HG02870 (cell line): ENCODE measurements around the gene CHTF18.
"Not testable (repeated sequence)": the region's sequence is repeated elsewhere in the genome, so short reads cannot be mapped to it uniquely, and the experiment has no call there.

Source experiments
- ATAC-seq: cut with Tn5 transposase; IDR thresholded peaks from one replicate; pipeline ENCODE4 v1.9.1; 2021; ENCODE audit warnings: mild to moderate bottlenecking, moderate library complexity; ENCODE audit not compliant: unreplicated experiment

Gene CHTF18

DNA sequence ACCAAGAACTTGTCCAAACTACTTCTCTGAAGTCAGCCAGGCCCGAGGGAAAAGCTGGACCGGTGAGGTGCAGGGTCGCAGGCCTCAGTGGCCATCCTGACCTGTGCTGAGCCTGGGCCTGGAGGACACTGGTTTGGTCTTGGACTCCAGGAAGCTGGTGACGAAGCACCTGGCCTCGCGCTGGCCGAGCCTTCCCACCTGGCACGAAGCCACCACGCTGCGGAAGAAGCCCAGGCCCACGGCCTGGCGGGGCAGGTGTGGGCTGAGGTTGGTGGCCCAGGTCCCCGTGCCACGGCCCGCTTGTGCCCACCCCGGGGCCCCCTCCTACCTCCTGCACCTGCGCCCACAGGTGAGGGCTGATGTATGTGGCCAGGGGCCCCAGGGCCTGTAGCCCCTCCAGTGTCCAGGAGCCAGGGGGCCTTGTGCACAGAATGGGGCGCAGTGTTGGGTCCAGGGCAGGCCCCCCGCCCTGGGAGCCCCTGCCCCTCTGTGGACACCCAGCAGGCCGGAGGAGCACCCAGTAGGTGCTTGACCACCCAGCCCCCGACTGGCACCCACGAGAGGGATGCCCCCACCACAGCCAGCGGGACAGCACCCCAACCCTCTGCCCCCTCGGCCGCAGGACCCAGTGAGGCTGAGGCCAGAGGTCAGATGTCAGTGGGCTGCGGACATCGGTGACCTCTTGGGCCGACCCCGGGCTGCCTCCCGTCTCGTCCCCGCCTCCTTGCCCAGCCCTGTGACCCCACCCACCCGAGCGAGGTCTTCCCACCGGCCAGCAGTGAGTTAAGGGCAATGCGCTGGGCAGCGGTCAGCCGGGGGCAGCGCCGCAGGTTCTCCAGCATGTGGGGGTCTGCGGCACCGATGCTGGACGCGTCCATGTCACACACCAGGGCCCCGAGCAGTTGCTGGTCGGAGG, 14.1 kb upstream of the CHTF18 start:
- no peak for ATAC-seq

DNA sequence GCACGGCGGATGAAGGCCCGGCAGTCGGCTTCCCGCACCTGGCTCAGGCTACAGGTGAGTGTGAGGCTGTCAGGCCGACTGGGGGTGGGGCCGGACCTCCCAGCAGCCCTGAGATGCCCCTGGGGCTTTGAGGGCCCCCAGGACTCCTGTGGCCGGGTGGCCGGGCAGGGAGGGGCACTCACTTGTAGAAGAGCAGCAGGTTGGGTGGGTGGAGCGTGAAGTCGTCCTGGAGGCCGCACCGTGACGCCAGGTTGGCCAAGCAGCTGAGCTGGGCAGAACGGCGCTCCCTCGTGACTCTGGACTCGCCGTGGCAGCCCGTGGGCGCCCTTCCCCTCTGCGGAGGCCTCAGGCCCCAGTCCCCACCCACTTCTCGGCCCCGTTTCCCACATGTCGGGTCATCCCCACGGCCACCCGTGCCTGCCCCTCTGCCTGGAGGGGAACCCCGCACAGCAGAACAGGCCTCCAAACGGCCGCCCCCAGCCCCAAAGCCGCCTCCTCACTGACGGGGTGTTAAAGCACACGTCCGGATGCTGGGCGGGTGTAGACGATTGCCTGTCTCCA, 13.1 kb upstream of the CHTF18 start:
- ATAC-seq = no peak

DNA sequence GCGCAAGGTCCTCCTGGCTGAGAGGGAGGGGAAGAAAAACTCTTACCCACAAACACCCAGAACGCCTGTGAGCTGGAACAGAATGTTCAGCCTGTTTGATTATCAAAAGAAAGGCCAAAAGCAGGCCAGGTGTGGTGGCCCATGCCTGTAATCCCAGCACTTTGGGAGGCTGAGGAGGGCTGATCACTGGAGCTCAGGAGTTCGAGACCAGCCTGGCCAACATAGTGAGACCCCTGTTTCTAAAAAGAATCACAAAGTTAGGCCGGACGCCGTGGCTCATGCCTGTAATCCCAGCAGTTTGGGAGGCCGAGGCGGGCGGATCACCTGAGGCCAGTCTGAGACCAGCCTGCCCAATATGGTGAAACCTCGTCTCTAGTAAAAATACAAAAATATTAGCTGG, 12.1 kb upstream of the CHTF18 start:
- not testable (repeated sequence) for ATAC-seq

- ATAC-seq = no peak
Observed at GRCh38 chr16:776824-777223, 11.6 kb upstream of the CHTF18 start.

DNA sequence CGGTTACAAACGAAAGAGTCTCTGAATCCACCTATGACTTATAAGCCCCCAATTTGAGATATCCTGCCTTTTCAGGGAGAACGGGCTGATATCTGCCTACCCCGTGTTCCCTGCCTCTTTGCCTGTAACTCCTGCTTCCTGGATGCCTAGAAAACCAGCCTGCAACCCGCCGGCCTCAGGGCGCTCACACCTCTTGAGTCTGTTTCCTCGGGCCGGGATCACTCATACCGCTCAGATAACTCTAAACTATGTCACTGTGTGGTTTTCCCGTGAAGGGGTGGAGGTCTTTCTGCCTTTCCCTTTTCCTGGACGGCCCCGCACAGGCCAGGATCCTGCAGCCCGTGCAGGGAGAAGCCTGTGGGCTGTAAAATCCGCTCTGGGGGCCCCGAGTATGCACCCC, 10.6 kb upstream of the CHTF18 start:
- no peak for ATAC-seq

DNA sequence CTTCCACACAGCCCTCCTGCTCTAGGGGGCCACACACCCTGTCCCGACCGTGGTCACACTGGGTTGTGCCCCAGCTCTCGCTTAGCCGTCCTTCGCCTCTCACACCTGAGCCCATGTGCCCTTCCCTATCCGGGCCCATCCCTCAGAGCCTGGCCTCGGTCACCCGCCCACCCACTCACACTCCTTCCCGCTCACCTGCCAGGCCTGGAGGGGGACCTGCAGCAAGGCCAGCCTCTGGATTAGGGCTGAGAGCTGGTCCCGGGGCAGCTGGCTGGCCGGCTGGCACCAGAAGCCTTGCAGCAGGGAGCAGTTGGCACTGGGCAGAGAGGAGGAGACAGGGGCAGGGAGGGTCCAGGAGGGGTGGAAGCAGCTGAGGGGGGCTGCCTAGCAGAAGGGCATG, 10.0 kb upstream of the CHTF18 start:
- no peak for ATAC-seq

- no peak for ATAC-seq
Observed at GRCh38 chr16:778909-779527, 9.4 kb upstream of the CHTF18 start.

GRCh38 chr16:779561-779960, 8.9 kb upstream of the CHTF18 start:
- ATAC-seq = no peak

DNA sequence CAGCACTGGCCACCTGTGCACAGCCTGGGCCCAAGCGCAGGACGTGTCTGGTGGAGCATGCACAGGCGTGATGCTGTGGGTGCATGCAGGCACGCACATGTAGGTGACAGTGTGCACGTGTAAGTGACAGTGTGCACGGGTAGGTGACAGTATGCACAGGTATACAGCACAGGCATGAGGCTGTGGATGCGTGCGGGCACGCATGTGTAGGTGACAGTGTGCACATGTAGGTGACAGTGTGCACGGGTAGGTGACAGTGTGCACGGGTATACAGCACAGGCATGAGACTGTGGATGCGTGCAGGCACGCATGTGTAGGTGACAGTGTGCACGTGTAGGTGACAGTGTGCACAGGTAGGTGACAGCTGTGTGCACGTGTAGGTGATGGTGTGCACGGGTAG, 8.1 kb upstream of the CHTF18 start:
- no peak for ATAC-seq

DNA sequence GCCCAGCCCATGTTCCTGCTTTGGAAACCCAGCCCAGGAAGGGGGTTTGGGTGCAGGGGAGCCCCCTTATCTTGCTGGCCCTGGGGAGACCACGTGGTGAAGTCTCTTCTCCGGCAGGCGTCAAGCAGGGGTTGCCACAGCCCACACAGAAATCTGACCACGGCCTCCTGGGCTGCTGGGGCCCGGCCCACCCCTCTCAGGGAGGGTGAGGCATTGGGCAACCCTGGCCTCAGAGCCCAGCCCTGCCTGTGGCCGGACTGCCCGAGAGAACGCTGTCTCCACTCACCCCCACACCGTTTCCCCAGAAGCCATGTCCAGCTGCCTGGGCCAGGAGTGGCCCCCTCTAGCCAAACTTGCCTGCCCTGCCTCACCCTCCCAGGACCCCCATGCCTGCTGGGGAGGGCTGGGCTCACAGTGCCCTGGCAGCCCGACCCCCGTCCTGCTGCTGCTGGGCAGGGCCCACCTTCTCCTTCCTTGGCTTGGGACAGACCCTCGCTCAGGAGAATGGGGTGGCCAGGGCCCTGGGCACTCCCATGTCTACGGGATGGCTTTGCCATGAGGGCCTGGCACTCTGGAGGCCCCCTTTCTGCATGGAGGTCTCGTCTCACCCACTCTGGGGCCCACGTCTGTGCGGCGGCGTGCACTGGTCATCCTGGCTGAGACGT, 6.9 kb upstream of the CHTF18 start:
- ATAC-seq = no peak

DNA sequence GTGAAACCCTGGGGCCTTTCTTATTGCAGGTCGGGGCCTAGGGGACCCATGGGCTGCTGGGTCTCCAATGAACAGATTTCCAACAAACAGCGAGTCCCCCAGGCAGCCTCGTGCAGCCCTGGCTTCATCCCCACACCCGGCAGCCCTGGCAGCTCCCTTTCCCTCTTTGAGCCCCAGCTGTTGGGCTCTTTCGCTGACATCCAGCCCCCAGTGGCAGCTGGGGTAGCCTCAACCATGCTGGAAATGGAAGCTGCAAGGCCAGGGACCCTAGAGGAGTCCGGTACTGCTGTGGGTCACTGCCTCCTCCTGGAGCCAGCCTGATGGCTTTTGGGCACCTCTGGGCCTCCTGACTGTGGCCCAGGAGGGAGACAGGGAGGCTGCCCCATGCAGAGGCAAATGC, 6.2 kb upstream of the CHTF18 start:
- no peak for ATAC-seq

GRCh38 chr16:782766-783403, 5.5 kb upstream of the CHTF18 start:
- no peak for ATAC-seq

DNA sequence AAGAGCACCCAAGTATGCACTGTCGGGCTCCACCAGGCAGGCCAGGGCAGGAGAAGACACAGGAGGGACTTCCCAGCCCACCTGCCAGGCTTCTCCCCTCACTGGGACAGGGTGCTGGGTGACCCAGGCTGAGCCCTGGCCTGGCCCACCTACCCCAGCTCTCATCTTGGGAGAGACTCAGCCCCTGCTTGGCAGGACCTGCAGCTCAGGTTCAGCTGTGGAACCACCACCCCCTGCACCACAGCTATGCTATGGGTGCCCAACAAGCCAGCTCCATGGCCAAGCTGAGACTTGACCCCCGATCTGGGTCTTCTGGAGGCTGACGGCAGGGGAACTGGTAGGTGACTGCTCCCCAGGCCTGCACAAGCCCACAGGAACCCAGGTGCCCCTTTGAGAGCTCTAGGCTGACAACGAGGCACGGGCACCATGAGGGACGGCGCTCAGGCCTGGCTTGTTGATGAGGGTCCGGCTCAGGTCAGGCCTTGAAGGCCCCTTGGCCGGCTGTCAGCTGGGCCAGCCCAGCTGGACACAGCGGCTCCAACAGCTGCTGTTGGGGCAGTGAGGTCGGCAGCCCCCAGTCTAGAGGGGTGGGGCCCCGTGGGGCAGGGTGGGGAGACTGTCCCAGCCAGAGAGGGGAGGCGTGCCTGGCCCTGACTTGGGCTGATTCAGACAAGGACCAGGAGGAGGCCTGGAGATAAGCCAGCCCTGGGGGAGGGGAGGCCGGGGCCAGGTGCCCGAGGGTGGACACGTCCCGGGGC, 4.8 kb upstream of the CHTF18 start:
- ATAC-seq = no peak

DNA sequence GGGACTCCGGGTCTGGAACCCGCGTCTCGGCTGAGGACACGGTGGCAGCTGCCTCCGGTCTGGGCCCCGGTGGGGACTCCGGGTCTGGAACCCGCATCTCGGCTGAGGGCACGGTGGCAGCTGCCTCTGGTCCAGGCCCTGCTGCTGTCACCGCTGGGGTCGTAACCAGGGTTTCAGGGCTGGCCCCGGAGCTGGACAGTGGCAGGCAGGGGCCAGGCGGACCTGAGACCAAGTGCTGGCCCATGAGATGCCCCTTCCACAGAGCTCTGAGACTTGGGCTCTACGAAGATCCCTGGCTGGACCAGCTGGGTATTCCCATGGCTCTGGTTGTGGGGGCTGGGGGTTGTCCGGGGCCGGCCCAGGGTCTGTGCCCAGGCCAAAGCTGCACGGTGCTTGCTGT, 4.0 kb upstream of the CHTF18 start:
- ATAC-seq = no peak

- no peak for ATAC-seq
Observed at GRCh38 chr16:785563-786535, 2.6 kb upstream of the CHTF18 start.

GRCh38 chr16:787321-787966, 976 bp upstream of the CHTF18 start:
- no peak for ATAC-seq

DNA sequence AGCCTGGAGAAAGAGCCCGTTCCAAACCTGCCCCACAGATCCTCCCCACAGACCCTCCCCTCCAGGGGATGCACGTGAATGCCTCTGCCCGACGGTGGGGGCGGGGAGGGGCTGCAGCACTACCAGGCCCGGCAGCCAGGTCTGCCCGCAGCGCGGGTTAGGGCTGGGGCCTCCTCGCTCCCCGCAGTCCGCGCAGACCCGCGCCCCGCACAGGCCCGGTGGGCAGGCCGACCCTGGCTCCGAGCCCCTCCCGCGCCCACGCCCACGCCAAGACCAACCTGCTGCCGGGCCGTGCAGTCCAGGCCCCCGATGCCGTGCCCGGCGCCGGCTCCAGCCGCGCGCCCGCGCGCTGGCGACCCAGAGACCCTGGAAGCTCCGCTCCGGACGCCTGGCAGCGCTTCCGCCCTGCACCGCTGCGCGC, 432 bp upstream of the CHTF18 start, which contains the start of gene RPUSD1:
TSS of gene RPUSD1 (minus strand) at position 404 of the 421 bp plus-strand sequence. CDS start 644 bp downstream, outside the sequence.
- no peak for ATAC-seq

DNA sequence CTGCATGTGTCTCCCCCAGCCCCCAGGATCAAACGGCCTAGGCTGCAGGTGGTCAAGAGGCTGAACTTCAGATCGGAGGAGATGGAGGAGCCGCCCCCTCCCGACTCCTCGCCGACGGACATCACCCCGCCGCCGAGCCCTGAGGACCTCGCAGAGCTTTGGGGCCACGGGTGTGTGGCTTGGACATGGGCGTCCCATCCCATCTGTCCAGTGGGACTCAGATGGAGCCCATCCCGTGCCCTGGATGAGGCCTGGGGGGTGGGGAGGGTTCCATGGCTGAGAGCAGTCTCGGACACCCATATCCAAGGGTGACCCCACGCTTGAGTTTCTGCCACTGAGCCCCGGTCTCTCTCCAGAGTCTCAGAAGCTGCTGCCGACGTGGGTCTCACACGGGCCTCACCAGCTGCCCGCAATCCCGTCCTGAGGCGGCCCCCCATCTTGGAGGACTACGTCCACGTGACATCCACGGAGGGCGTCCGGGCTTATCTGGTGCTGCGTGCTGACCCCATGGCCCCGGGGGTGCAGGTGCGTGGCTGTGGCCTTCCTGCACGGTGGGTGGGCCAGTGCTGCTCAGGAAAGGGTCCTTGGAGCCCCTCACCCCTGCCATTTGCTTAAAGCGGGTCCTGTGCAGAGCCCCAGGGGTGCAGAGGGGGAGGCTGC, 901 bp downstream of the CHTF18 start:
- no peak for ATAC-seq
